H9 (cell line): ENCODE data around the gene KRTAP2-1. TPM values are rescaled to one million over a fixed set of nuclear protein-coding genes. Genes with fewer than 3 reads are reported as not detected.

ENCODE experiments used
- DNase-seq: peaks from one replicate; pipeline ENCODE4 v3.0.0-alpha.2; 2017
- H2AFZ ChIP-seq: one replicate; pipeline ENCODE4 v1.6.1; 2013; ENCODE audit warnings: mild to moderate bottlenecking, low read length, control low read depth, moderate library complexity
- H2AK5ac ChIP-seq: 2 replicates; pipeline ENCODE4 v1.6.1; 2013; ENCODE audit warnings: low read length, control low read depth, mixed read lengths; ENCODE audit not compliant: insufficient read length
- H2BK120ac ChIP-seq: one replicate; pipeline ENCODE4 v1.6.1; 2013; ENCODE audit warnings: low read depth, mild to moderate bottlenecking, low read length, control low read depth, inconsistent platforms; ENCODE audit not compliant: poor library complexity, severe bottlenecking
- H2BK12ac ChIP-seq: 2 replicates; pipeline ENCODE4 v1.6.1; 2013; ENCODE audit warnings: low read length, control low read depth, mixed read lengths, low read depth; ENCODE audit not compliant: insufficient read length
- H2BK15ac ChIP-seq: 2 replicates; pipeline ENCODE4 v1.6.1; 2013; ENCODE audit warnings: low read depth, low read length, control low read depth
- H2BK20ac ChIP-seq: one replicate; pipeline ENCODE4 v1.6.1; 2013; ENCODE audit warnings: low read depth, mild to moderate bottlenecking, low read length, control low read depth, inconsistent platforms; ENCODE audit not compliant: poor library complexity, severe bottlenecking
- H2BK5ac ChIP-seq: 2 replicates; pipeline ENCODE4 v1.6.1; 2013; ENCODE audit warnings: low read length, control low read depth, mixed read lengths; ENCODE audit not compliant: insufficient read length
- H3K14ac ChIP-seq: 2 replicates; pipeline ENCODE4 v1.6.1; 2013; ENCODE audit warnings: low read length, control low read depth; ENCODE audit not compliant: insufficient read depth
- H3K18ac ChIP-seq: 2 replicates; pipeline ENCODE4 v1.6.1; 2013; ENCODE audit warnings: low read depth, mild to moderate bottlenecking, mixed read lengths, low read length, control low read depth; ENCODE audit not compliant: insufficient read length
- H3K23ac ChIP-seq: 2 replicates; pipeline ENCODE4 v1.6.1; 2013; ENCODE audit warnings: low read length, control low read depth, mixed read lengths, low read depth; ENCODE audit not compliant: insufficient read length
- H3K23me2 ChIP-seq: 2 replicates; pipeline ENCODE4 v1.6.1; 2013; ENCODE audit warnings: low read depth, mild to moderate bottlenecking, mixed read lengths, low read length, control low read depth; ENCODE audit not compliant: insufficient read length, poor library complexity, severe bottlenecking
- H3K27ac ChIP-seq: 2 replicates; pipeline ENCODE4 v1.5.1; 2013; ENCODE audit warnings: low read length, control low read depth, mixed read lengths, low read depth; ENCODE audit not compliant: insufficient read length
- H3K27me3 ChIP-seq: 2 replicates; pipeline ENCODE4 v1.6.1; 2013; ENCODE audit warnings: low read length, control low read depth, inconsistent platforms; ENCODE audit not compliant: insufficient read depth
- H3K4ac ChIP-seq: 2 replicates; pipeline ENCODE4 v1.6.1; 2013; ENCODE audit warnings: low read depth, mild to moderate bottlenecking, control low read depth, inconsistent platforms, low read length, moderate library complexity
- H3K4me1 ChIP-seq: 2 replicates; pipeline ENCODE4 v1.6.1; 2013; ENCODE audit warnings: low read length, control low read depth, inconsistent platforms; ENCODE audit not compliant: insufficient read depth
- H3K4me2 ChIP-seq: 2 replicates; pipeline ENCODE4 v1.6.1; 2013; ENCODE audit warnings: low read length, control low read depth, mixed read lengths; ENCODE audit not compliant: insufficient read length, insufficient read depth
- H3K56ac ChIP-seq: 2 replicates; pipeline ENCODE4 v1.6.1; 2013; ENCODE audit warnings: low read depth, mild to moderate bottlenecking, mixed read lengths, low read length, control low read depth; ENCODE audit not compliant: insufficient read length
- H3K79me1 ChIP-seq: 2 replicates; pipeline ENCODE4 v1.6.1; 2013; ENCODE audit warnings: low read depth, mild to moderate bottlenecking, moderate library complexity, low read length, control low read depth, inconsistent platforms; ENCODE audit not compliant: insufficient read depth, poor library complexity, severe bottlenecking
- H3K79me2 ChIP-seq: 2 replicates; pipeline ENCODE4 v1.6.1; 2013; ENCODE audit warnings: low read length, control low read depth, inconsistent platforms; ENCODE audit not compliant: insufficient read depth
- H3K9ac ChIP-seq: 2 replicates; pipeline ENCODE4 v1.6.1; 2013; ENCODE audit warnings: low read length, control low read depth, mixed read lengths; ENCODE audit not compliant: insufficient read length; ENCODE audit errors: extremely low read depth
- H3K9me3 ChIP-seq: one replicate; pipeline ENCODE4 v1.6.1; 2013; ENCODE audit warnings: low read depth, low read length, inconsistent platforms; ENCODE audit not compliant: control insufficient read depth
- H3T11ph ChIP-seq: one replicate; pipeline ENCODE4 v1.6.1; 2013; ENCODE audit warnings: mild to moderate bottlenecking, low read length, control low read depth, inconsistent platforms
- H4K20me1 ChIP-seq: one replicate; pipeline ENCODE4 v1.6.1; 2013; ENCODE audit not compliant: control insufficient read depth, insufficient read length, insufficient read depth
- H4K5ac ChIP-seq: 2 replicates; pipeline ENCODE4 v1.6.1; 2013; ENCODE audit warnings: low read depth, mild to moderate bottlenecking, mixed read lengths, low read length, control low read depth; ENCODE audit not compliant: insufficient read length
- H4K8ac ChIP-seq: replicated peaks from 2 replicates; pipeline ENCODE4 v1.6.1; 2013; ENCODE audit warnings: low read length, control low read depth, mixed read lengths, low read depth; ENCODE audit not compliant: insufficient read length
- H4K91ac ChIP-seq: 2 replicates; pipeline ENCODE4 v1.6.1; 2013; ENCODE audit warnings: low read depth, mild to moderate bottlenecking, moderate library complexity, mixed read lengths, low read length, control low read depth; ENCODE audit not compliant: insufficient read length
- H3K27ac Mint-ChIP-seq, 3 experiments: 2 replicates in 2 of 3; 3 replicates in 1 of 3; pipeline ENCODE4 v1.8.0; 2020 to 2021; ENCODE audit warnings: mixed read lengths in 3 of 3, mild to moderate bottlenecking in 1 of 3, moderate library complexity in 1 of 3
- H3K27me3 Mint-ChIP-seq: 2 replicates; pipeline ENCODE4 v1.8.0; 2021; ENCODE audit warnings: low read depth, mild to moderate bottlenecking, moderate library complexity, mixed read lengths
- H3K36me3 Mint-ChIP-seq, 3 experiments: 2 replicates in 2 of 3; 3 replicates in 1 of 3; pipeline ENCODE4 v1.8.0; 2020 to 2021; ENCODE audit warnings: low read depth in 3 of 3, mixed read lengths in 3 of 3; ENCODE audit not compliant: insufficient read depth in 1 of 3
- H3K4me1 Mint-ChIP-seq, 2 experiments: 2 replicates each; pipeline ENCODE4 v1.8.0; 2020; ENCODE audit warnings: mixed read lengths in 2 of 2
- H3K4me3 Mint-ChIP-seq, 2 experiments: 2 replicates in 1 of 2; 3 replicates in 1 of 2; pipeline ENCODE4 v1.8.0; 2020 to 2021; ENCODE audit warnings: mild to moderate bottlenecking in 2 of 2, mixed read lengths in 2 of 2, moderate library complexity in 1 of 2
- H3K9me3 Mint-ChIP-seq, 2 experiments: 2 replicates in 1 of 2; 3 replicates in 1 of 2; pipeline ENCODE4 v1.8.0; 2020; ENCODE audit warnings: mild to moderate bottlenecking in 2 of 2, mixed read lengths in 2 of 2, moderate library complexity in 1 of 2
- WGBS: extraction: QIAGEN DNeasy Blood & Tissue Kit; methylation state at CpG from one replicate; pipeline ENCODE4 v1.1.7; 2013; ENCODE audit warnings: missing lambda C conversion rate, low lambda C conversion rate, mixed read lengths; ENCODE audit not compliant: insufficient read length; ENCODE audit errors: extremely low coverage; 5-methylcytosine and 5-hydroxymethylcytosine counted together
- total RNA-seq: library from RNA; stranded (reverse); gene quantifications from 2 replicates; pipeline ENCODE4 v1.2.1, GENCODE V29; 2021
- TF ChIP-seq, protein P1 (sequence below): fragments of 200-600 bp; sonication (generic); conservative IDR thresholded peaks from 3 replicates; pipeline ENCODE4 v1.8.0; 2021; ENCODE audit warnings: antibody characterized with exemption, mild to moderate bottlenecking

The KRTAP2-1 gene
- total RNA-seq, 1 experiment from 2014 or later, result not detected

DNA sequence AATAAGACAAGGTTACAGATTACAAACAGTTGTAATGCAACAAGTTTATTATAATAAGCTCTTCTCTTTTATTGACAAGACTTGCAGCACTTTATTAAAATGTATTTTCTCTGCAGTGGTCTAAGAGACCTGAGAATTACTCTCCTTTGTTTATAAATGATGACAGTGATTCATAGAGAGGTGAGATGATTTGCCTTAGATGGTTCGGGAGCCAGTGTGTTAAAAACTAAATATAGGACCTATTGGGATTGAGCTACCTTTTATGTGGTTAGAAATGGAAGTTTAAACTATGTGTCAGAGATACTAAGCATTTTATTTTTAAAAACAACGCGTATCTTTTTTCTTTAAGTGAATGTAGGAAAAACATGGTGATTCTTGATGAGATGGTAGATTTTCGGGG lies 50.3 kb downstream of the KRTAP2-1 start:
- Histone ChIP-seq H3K4me1 (no peaks in the 10 kb centered on the region), H3K4ac (no peak overlapping the region), H3K23ac (no peak overlapping the region), H3K14ac (no peak overlapping the region), H2BK20ac (no peak overlapping the region), H2BK15ac (no peak overlapping the region), H4K8ac (no peak overlapping the region), H2BK120ac (no peak overlapping the region), H3K27ac (no peak overlapping the region), H2BK12ac (no peak overlapping the region), H2AFZ (no peak overlapping the region), H3K79me2 (no peaks in the 10 kb centered on the region), H3T11ph (no peak overlapping the region), H2BK5ac (no peak overlapping the region), H3K27me3 (no peaks in the 10 kb centered on the region), H3K56ac (no peak overlapping the region), H3K18ac (no peak overlapping the region), H4K5ac (no peak overlapping the region), H2AK5ac (no peak overlapping the region), H3K9ac (no peak overlapping the region), H3K23me2 (no peaks in the 10 kb centered on the region), H3K4me2 (no peak overlapping the region), H4K20me1 (no peaks in the 10 kb centered on the region), H3K79me1 (no peaks in the 10 kb centered on the region), H4K91ac (no peak overlapping the region), H3K9me3 (no peaks in the 10 kb centered on the region)
- no peak overlapping the region for H3K27ac Mint-ChIP-seq
- no peaks in the 10 kb centered on the region; a peak in 1 of 7 replicates for H3K36me3 Mint-ChIP-seq
- no peak for DNase-seq
- TF ChIP-seq, protein P1, sequence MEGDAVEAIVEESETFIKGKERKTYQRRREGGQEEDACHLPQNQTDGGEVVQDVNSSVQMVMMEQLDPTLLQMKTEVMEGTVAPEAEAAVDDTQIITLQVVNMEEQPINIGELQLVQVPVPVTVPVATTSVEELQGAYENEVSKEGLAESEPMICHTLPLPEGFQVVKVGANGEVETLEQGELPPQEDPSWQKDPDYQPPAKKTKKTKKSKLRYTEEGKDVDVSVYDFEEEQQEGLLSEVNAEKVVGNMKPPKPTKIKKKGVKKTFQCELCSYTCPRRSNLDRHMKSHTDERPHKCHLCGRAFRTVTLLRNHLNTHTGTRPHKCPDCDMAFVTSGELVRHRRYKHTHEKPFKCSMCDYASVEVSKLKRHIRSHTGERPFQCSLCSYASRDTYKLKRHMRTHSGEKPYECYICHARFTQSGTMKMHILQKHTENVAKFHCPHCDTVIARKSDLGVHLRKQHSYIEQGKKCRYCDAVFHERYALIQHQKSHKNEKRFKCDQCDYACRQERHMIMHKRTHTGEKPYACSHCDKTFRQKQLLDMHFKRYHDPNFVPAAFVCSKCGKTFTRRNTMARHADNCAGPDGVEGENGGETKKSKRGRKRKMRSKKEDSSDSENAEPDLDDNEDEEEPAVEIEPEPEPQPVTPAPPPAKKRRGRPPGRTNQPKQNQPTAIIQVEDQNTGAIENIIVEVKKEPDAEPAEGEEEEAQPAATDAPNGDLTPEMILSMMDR, result no peak
- no peaks in the 10 kb centered on the region; the same call in 1 of the 2 replicates for H3K27me3 Mint-ChIP-seq
- H3K4me3 Mint-ChIP-seq, result no peak overlapping the region
- H3K9me3 Mint-ChIP-seq, result no peaks in the 10 kb centered on the region
- H3K4me1 Mint-ChIP-seq, result peaks cover 0 to 3% of the 10 kb centered on the region in 2 experiments; a peak in 1 of 4 replicates
- WGBS, result no CpG with 5 or more reads among the region's 4 CpGs

Other genes starting within 250 kb of the KRTAP2-1 start
- not detected in 2 replicates for gene KRT28, start 247.4 kb downstream of the KRTAP2-1 start, total RNA-seq
- 24.0 and 28.4 TPM in 2 replicates for gene KRT10, start 224.7 kb downstream of the KRTAP2-1 start, total RNA-seq
- not detected in 2 replicates for gene KRT12, start 180.1 kb downstream of the KRTAP2-1 start, total RNA-seq
- gene KRT20, start 162.1 kb downstream of the KRTAP2-1 start, total RNA-seq, result not detected in 2 replicates
- not detected in 2 replicates for gene KRT23, start 109.7 kb downstream of the KRTAP2-1 start, total RNA-seq
- not detected in 2 replicates for gene KRT39, start 80.4 kb downstream of the KRTAP2-1 start, total RNA-seq
- gene KRT40, start 63.0 kb downstream of the KRTAP2-1 start, total RNA-seq, result not detected in 2 replicates
- gene KRTAP3-3, start 53.2 kb downstream of the KRTAP2-1 start, total RNA-seq, result not detected in 2 replicates
- gene KRTAP3-2, start 47.4 kb downstream of the KRTAP2-1 start, total RNA-seq, result not detected in 2 replicates
- not detected in 2 replicates for gene KRTAP3-1, start 38.2 kb downstream of the KRTAP2-1 start, total RNA-seq
- gene KRTAP1-5, start 20.1 kb downstream of the KRTAP2-1 start, total RNA-seq, result not detected in 2 replicates
- gene KRTAP1-4, start 17.1 kb downstream of the KRTAP2-1 start, total RNA-seq, result not detected in 2 replicates
- gene KRTAP1-3, start 12.4 kb downstream of the KRTAP2-1 start, total RNA-seq, result not detected in 2 replicates
- gene KRTAP1-1, start 5.9 kb downstream of the KRTAP2-1 start, total RNA-seq, result not detected in 2 replicates
- not detected in 2 replicates for gene KRTAP2-2, start 7.9 kb upstream of the KRTAP2-1 start, total RNA-seq
- not detected in 2 replicates for gene KRTAP2-3, start 12.8 kb upstream of the KRTAP2-1 start, total RNA-seq
- not detected in 2 replicates for gene KRTAP2-4, start 18.6 kb upstream of the KRTAP2-1 start, total RNA-seq
- gene KRTAP4-7, start 36.8 kb upstream of the KRTAP2-1 start, total RNA-seq, result not detected in 2 replicates
- not detected in 2 replicates for gene KRTAP4-8, start 50.8 kb upstream of the KRTAP2-1 start, total RNA-seq
- gene KRTAP4-16, start 54.9 kb upstream of the KRTAP2-1 start, total RNA-seq, result not detected in 2 replicates
- gene KRTAP4-9, start 58.1 kb upstream of the KRTAP2-1 start, total RNA-seq, result not detected in 2 replicates
- gene KRTAP4-11, start 71.1 kb upstream of the KRTAP2-1 start, total RNA-seq, result not detected in 2 replicates
- not detected in 2 replicates for gene KRTAP4-12, start 76.9 kb upstream of the KRTAP2-1 start, total RNA-seq
- not detected in 2 replicates for gene KRTAP4-6, start 93.2 kb upstream of the KRTAP2-1 start, total RNA-seq
- not detected in 2 replicates for gene KRTAP4-5, start 102.5 kb upstream of the KRTAP2-1 start, total RNA-seq
- not detected in 2 replicates for gene KRTAP4-4, start 113.4 kb upstream of the KRTAP2-1 start, total RNA-seq
- not detected in 2 replicates for gene KRTAP4-3, start 120.9 kb upstream of the KRTAP2-1 start, total RNA-seq
- gene KRTAP4-2, start 130.9 kb upstream of the KRTAP2-1 start, total RNA-seq, result not detected in 2 replicates
- not detected in 2 replicates for gene KRTAP4-1, start 137.6 kb upstream of the KRTAP2-1 start, total RNA-seq
- not detected in 2 replicates for gene KRTAP9-1, start 142.6 kb upstream of the KRTAP2-1 start, total RNA-seq
- gene KRTAP9-2, start 179.3 kb upstream of the KRTAP2-1 start, total RNA-seq, result not detected in 2 replicates
- not detected in 2 replicates for gene KRTAP9-3, start 185.1 kb upstream of the KRTAP2-1 start, total RNA-seq
- gene KRTAP9-8, start 190.7 kb upstream of the KRTAP2-1 start, total RNA-seq, result not detected in 2 replicates
- gene KRTAP9-4, start 202.4 kb upstream of the KRTAP2-1 start, total RNA-seq, result not detected in 2 replicates
- gene KRTAP9-9, start 208.1 kb upstream of the KRTAP2-1 start, total RNA-seq, result not detected in 2 replicates
- not detected in 2 replicates for gene KRTAP9-6, start 218.1 kb upstream of the KRTAP2-1 start, total RNA-seq
- gene KRTAP9-7, start 228.4 kb upstream of the KRTAP2-1 start, total RNA-seq, result not detected in 2 replicates